MM.1S (cell line): Measurements from ENCODE around the gene DTNB.

ENCODE experiments used
- DNase-seq: peaks from one replicate; pipeline ENCODE4 v3.0.0-alpha.2; 2015
- H2AFZ ChIP-seq: fragments of 300-600 bp; sonication (generic); 2 replicates; pipeline ENCODE4 v1.6.0; 2016; ENCODE audit warnings: antibody characterized with exemption, low read length
- H3F3A ChIP-seq: fragments of 300-600 bp; sonication (generic); 2 replicates; pipeline ENCODE4 v1.6.1; 2016; ENCODE audit warnings: mild to moderate bottlenecking, antibody characterized with exemption, low read length, moderate library complexity, mixed read lengths; ENCODE audit not compliant: insufficient read depth
- H3K27ac ChIP-seq: fragments of 300-600 bp; sonication (generic); 2 replicates; pipeline ENCODE4 v1.5.1; 2016; ENCODE audit warnings: mild to moderate bottlenecking, low read length
- H3K27me3 ChIP-seq: fragments of 300-600 bp; sonication (generic); replicated peaks from 2 replicates; pipeline ENCODE4 v1.6.0; 2016; ENCODE audit warnings: low read length; ENCODE audit not compliant: insufficient read depth
- H3K36me3 ChIP-seq: fragments of 300-600 bp; sonication (generic); replicated peaks from 2 replicates; pipeline ENCODE4 v1.6.1; 2016; ENCODE audit warnings: mild to moderate bottlenecking, low read length, mixed read lengths; ENCODE audit not compliant: insufficient read depth
- H3K4me1 ChIP-seq: fragments of 300-600 bp; sonication (generic); 2 replicates; pipeline ENCODE4 v1.6.1; 2016; ENCODE audit warnings: low read length, mixed read lengths
- H3K4me2 ChIP-seq: fragments of 300-600 bp; sonication (generic); 2 replicates; pipeline ENCODE4 v1.6.0; 2016; ENCODE audit warnings: low read depth, low read length
- H3K4me3 ChIP-seq: fragments of 300-600 bp; sonication (generic); 2 replicates; pipeline ENCODE4 v1.5.1; 2016; ENCODE audit warnings: low read length, mixed read lengths
- H3K79me2 ChIP-seq: fragments of 300-600 bp; sonication (generic); 2 replicates; pipeline ENCODE4 v1.6.1; 2016; ENCODE audit warnings: mixed run types, low read length, mixed read lengths
- H3K9ac ChIP-seq: fragments of 300-600 bp; sonication (generic); 2 replicates; pipeline ENCODE4 v1.6.1; 2016; ENCODE audit warnings: low read length, mixed read lengths
- H3K9me2 ChIP-seq: fragments of 300-600 bp; sonication (generic); replicated peaks from 2 replicates; pipeline ENCODE4 v1.6.1; 2016; ENCODE audit warnings: mild to moderate bottlenecking, low read length, mixed read lengths; ENCODE audit not compliant: insufficient read depth
- H3K9me3 ChIP-seq: fragments of 300-600 bp; sonication (generic); replicated peaks from 2 replicates; pipeline ENCODE4 v1.6.1; 2016; ENCODE audit warnings: mild to moderate bottlenecking, low read length, mixed read lengths; ENCODE audit not compliant: insufficient read depth
- H4K20me1 ChIP-seq: fragments of 300-600 bp; sonication (generic); 2 replicates; pipeline ENCODE4 v1.6.1; 2016; ENCODE audit warnings: mild to moderate bottlenecking, low read length, moderate library complexity, mixed read lengths; ENCODE audit not compliant: insufficient read depth
- EZH2 ChIP-seq: fragments of 300-600 bp; sonication (generic); optimal IDR thresholded peaks from 2 replicates; pipeline ENCODE3; 2017; ENCODE audit warnings: low read depth, mild to moderate bottlenecking, antibody characterized with exemption, low read length, mixed read lengths
- EZH2phosphoT487 ChIP-seq: fragments of 300-600 bp; sonication (generic); IDR thresholded peaks from 2 replicates; pipeline ENCODE4 v1.6.1; 2018; ENCODE audit warnings: antibody characterized with exemption, low read length
- TF ChIP-seq, protein P1 (sequence below): fragments of 300-600 bp; sonication (generic); IDR thresholded peaks from 2 replicates; pipeline ENCODE4 v1.5.1; 2016; ENCODE audit warnings: antibody characterized with exemption, low read length, mixed read lengths

Gene DTNB

GRCh38 chr2:25398534-25398933, 274.8 kb downstream of the DTNB start:
- no peak overlapping the region for H3K4me3 ChIP-seq
- H3K4me2 ChIP-seq: no peak overlapping the region
- H3K9me3 ChIP-seq: no peaks in the 10 kb centered on the region

GRCh38 chr2:25397777-25398176, 275.6 kb downstream of the DTNB start:
- Histone ChIP-seq H3K4me1 (peaks cover 22% of the 10 kb centered on the region), H3K79me2 (no peaks in the 10 kb centered on the region), H3K4me3 (no peak overlapping the region), H2AFZ (no peak overlapping the region), H3K9ac (no peak overlapping the region), H3K9me2 (no peaks in the 10 kb centered on the region), H3K36me3 (no peaks in the 10 kb centered on the region), H3K9me3 (no peaks in the 10 kb centered on the region), H3K4me2 (no peak overlapping the region), H3F3A (peaks cover 13% of the 10 kb centered on the region), H3K27ac (no peak overlapping the region), H3K27me3 (no peaks in the 10 kb centered on the region), H4K20me1 (no peaks in the 10 kb centered on the region)
- DNase-seq: no peak
- no peak for TF ChIP-seq EZH2phosphoT487
- TF ChIP-seq, protein P1, sequence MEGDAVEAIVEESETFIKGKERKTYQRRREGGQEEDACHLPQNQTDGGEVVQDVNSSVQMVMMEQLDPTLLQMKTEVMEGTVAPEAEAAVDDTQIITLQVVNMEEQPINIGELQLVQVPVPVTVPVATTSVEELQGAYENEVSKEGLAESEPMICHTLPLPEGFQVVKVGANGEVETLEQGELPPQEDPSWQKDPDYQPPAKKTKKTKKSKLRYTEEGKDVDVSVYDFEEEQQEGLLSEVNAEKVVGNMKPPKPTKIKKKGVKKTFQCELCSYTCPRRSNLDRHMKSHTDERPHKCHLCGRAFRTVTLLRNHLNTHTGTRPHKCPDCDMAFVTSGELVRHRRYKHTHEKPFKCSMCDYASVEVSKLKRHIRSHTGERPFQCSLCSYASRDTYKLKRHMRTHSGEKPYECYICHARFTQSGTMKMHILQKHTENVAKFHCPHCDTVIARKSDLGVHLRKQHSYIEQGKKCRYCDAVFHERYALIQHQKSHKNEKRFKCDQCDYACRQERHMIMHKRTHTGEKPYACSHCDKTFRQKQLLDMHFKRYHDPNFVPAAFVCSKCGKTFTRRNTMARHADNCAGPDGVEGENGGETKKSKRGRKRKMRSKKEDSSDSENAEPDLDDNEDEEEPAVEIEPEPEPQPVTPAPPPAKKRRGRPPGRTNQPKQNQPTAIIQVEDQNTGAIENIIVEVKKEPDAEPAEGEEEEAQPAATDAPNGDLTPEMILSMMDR: no peak

More at GRCh38 chr2:25398534-25398933, 274.8 kb downstream of the DTNB start:
- H3K27ac ChIP-seq: no peak overlapping the region
- no peaks in the 10 kb centered on the region for H3K79me2 ChIP-seq
- no peaks in the 10 kb centered on the region for H4K20me1 ChIP-seq
- no peak for TF ChIP-seq EZH2phosphoT487
- no peak for TF ChIP-seq EZH2
- TF ChIP-seq, protein P1: no peak
- no peak overlapping the region for H3K9ac ChIP-seq
- no peaks in the 10 kb centered on the region for H3K27me3 ChIP-seq
- H3K9me2 ChIP-seq: no peaks in the 10 kb centered on the region
- DNase-seq: no peak
- peaks cover 28% of the 10 kb centered on the region for H3K4me1 ChIP-seq
- H3K36me3 ChIP-seq: no peaks in the 10 kb centered on the region
- H3F3A ChIP-seq: peaks cover 21% of the 10 kb centered on the region
- H2AFZ ChIP-seq: no peak overlapping the region

DNA sequence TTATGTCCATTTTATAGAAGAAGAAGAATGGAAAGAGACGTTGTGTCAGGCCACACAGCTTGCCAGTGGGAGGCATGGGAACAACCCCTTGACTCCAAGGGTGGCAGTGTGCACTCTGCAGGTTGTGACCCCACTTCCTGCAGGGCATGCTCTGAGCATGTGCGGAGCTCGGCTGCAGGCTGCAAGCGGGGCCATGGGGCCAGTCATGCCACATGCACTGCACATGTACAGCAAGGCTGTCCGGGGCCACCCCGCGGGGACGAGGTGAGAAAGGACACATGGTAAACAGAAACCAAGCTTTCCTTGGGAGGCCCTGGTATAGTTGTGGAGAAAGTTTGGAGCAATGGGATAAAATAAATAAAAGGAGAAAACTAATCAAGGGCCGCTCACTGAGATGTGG, 284.2 kb downstream of the DTNB start:
- Histone ChIP-seq H3K9ac (no peak overlapping the region), H3K4me3 (no peak overlapping the region), H3K79me2 (no peaks in the 10 kb centered on the region), H3F3A (no peaks in the 10 kb centered on the region), H3K27ac (no peak overlapping the region), H3K4me1 (no peaks in the 10 kb centered on the region), H3K9me2 (no peaks in the 10 kb centered on the region), H3K36me3 (no peaks in the 10 kb centered on the region), H3K9me3 (no peaks in the 10 kb centered on the region), H2AFZ (no peak overlapping the region), H4K20me1 (no peaks in the 10 kb centered on the region), H3K27me3 (no peaks in the 10 kb centered on the region), H3K4me2 (no peak overlapping the region)
- DNase-seq: no peak
- no peak for TF ChIP-seq EZH2phosphoT487
- TF ChIP-seq EZH2: no peak
- TF ChIP-seq, protein P1: no peak
